Ascending aorta (tissue), 2 donors: ENCODE measurements around the gene HIVEP3. TPM values are rescaled to one million over a fixed set of nuclear protein-coding genes. Genes with fewer than 3 reads are reported as not detected.

Experiments used
- DNase-seq, 2 donors: peaks; one replicate each; pipeline ENCODE4 v3.0.0-alpha.2; 2019; ENCODE audit warnings: low spot score in 2 of 2
- H3K27ac ChIP-seq, 2 donors: fragments of 200-600 bp; sonication (generic); one replicate each; pipeline ENCODE4 v1.5.1; 2016 to 2017; ENCODE audit warnings: mild to moderate bottlenecking in 1 of 2
- H3K27me3 ChIP-seq: fragments of 200-600 bp; sonication (generic); one replicate; pipeline ENCODE4 v1.5.1; 2017
- H3K36me3 ChIP-seq, 2 donors: fragments of 200-600 bp; sonication (generic); one replicate each; pipeline ENCODE4 v1.5.1; 2016
- H3K4me1 ChIP-seq, 2 donors: fragments of 200-600 bp; sonication (generic); one replicate each; pipeline ENCODE4 v1.5.1; 2016 to 2017; ENCODE audit warnings: mild to moderate bottlenecking in 1 of 2
- H3K4me3 ChIP-seq, 2 donors: fragments of 200-600 bp; sonication (generic); one replicate each; pipeline ENCODE4 v1.5.1; 2016 to 2017; ENCODE audit warnings: mild to moderate bottlenecking in 1 of 2
- H3K9me3 ChIP-seq, 2 donors: fragments of 200-600 bp; sonication (generic); one replicate each; pipeline ENCODE4 v1.5.1; 2016
- CTCF ChIP-seq, 3 experiments: fragments of 200-600 bp in 2 of 3; fragments of 450-650 bp in 1 of 3; sonication (generic) in 2 of 3; IDR thresholded peaks; one replicate each; pipeline ENCODE4 v1.5.1; 2016 to 2019; ENCODE audit warnings: antibody characterized with exemption in 3 of 3, mild to moderate bottlenecking in 1 of 3, moderate library complexity in 1 of 3
- intact Hi-C: fragments of 100-400 bp; cut with DNase I; formaldehyde crosslinking; loops from one replicate; pipeline ENCODE4 v1.15.1; 2023
- total RNA-seq: library from RNA; depleted of rRNA; stranded (reverse); fragments of >200 nt; gene quantifications from one replicate; pipeline ENCODE4 v1.1.0, GENCODE V29; 2016

The HIVEP3 gene
- total RNA-seq, 1 donor from 2014 or later: 0.32 TPM

- TF ChIP-seq CTCF (IDR thresholded peaks at IDR 0.05): no peak
- intact Hi-C loops: no loop called here
- Histone ChIP-seq H3K9me3 (no peaks in the 10 kb centered on the region), H3K27ac (no peak overlapping the region), H3K4me3 (no peak overlapping the region), H3K36me3 (no peaks in the 10 kb centered on the region), H3K27me3 (no peaks in the 10 kb centered on the region), H3K4me1 (peaks cover 3 to 8% of the 10 kb centered on the region in 2 donors)
- no peak for DNase-seq
Measured at GRCh38 chr1:41920658-41921057, 1.9 kb upstream of the HIVEP3 start.

GRCh38 chr1:41919764-41920397 lies 1.2 kb upstream of the HIVEP3 start:
- peak in 1 of 2 donors; percentile 69 for DNase-seq
- Histone ChIP-seq H3K9me3 (no peaks in the 10 kb centered on the region), H3K4me3 (peak overlapping the region in 1 of 2 donors; percentile 36)

GRCh38 chr1:41919131-41919530 lies 409 bp upstream of the HIVEP3 start:
- intact Hi-C loops: no loop called here
- no peaks in the 10 kb centered on the region for H3K9me3 ChIP-seq
- H3K36me3 ChIP-seq: no peaks in the 10 kb centered on the region
- peaks cover 3 to 8% of the 10 kb centered on the region in 2 donors for H3K4me1 ChIP-seq
- no peak for DNase-seq
- no peaks in the 10 kb centered on the region for H3K27me3 ChIP-seq
- no peak for TF ChIP-seq CTCF (IDR thresholded peaks at IDR 0.05)
- H3K27ac ChIP-seq: no peak overlapping the region
- H3K4me3 ChIP-seq: peak overlapping the region in 1 of 2 donors; percentile 73

More at GRCh38 chr1:41919764-41920397, 1.2 kb upstream of the HIVEP3 start:
- Histone ChIP-seq H3K36me3 (no peaks in the 10 kb centered on the region), H3K4me1 (peaks cover 3 to 8% of the 10 kb centered on the region in 2 donors), H3K27me3 (no peaks in the 10 kb centered on the region), H3K27ac (no peak overlapping the region)
- intact Hi-C loops: no loop called here
- TF ChIP-seq CTCF (IDR thresholded peaks at IDR 0.05): no peak

- TF ChIP-seq CTCF (IDR thresholded peaks at IDR 0.05): no peak
- H3K9me3 ChIP-seq: no peaks in the 10 kb centered on the region
- H3K4me1 ChIP-seq: peaks cover 3 to 8% of the 10 kb centered on the region in 2 donors
- no peak overlapping the region for H3K27ac ChIP-seq
- H3K27me3 ChIP-seq: no peaks in the 10 kb centered on the region
- intact Hi-C loops: no loop called here
- peak overlapping the region; percentile 56 to 73 for H3K4me3 ChIP-seq
- no peaks in the 10 kb centered on the region for H3K36me3 ChIP-seq
- DNase-seq: no peak
Measured at GRCh38 chr1:41917835-41918449, 780 bp downstream of the HIVEP3 start.

- intact Hi-C loops: no loop called here
- H3K4me3 ChIP-seq: peak overlapping the region; percentile 56 to 73
- no peaks in the 10 kb centered on the region for H3K9me3 ChIP-seq
Measured at GRCh38 chr1:41917076-41917475, 1.6 kb downstream of the HIVEP3 start.

More at GRCh38 chr1:41917076-41917475, 1.6 kb downstream of the HIVEP3 start:
- Histone ChIP-seq H3K27ac (no peak overlapping the region), H3K4me1 (peaks cover 3 to 8% of the 10 kb centered on the region in 2 donors), H3K27me3 (no peaks in the 10 kb centered on the region), H3K36me3 (no peaks in the 10 kb centered on the region)
- DNase-seq: no peak
- no peak for TF ChIP-seq CTCF (IDR thresholded peaks at IDR 0.05)
